Midbrain (tissue), 1 donor: ENCODE measurements around the gene TRMU.

ENCODE experiments used
- DNase-seq: peaks from one replicate; lab custom pipeline; 2025; lab: John Stamatoyannopoulos, UW

The TRMU gene, protein sequence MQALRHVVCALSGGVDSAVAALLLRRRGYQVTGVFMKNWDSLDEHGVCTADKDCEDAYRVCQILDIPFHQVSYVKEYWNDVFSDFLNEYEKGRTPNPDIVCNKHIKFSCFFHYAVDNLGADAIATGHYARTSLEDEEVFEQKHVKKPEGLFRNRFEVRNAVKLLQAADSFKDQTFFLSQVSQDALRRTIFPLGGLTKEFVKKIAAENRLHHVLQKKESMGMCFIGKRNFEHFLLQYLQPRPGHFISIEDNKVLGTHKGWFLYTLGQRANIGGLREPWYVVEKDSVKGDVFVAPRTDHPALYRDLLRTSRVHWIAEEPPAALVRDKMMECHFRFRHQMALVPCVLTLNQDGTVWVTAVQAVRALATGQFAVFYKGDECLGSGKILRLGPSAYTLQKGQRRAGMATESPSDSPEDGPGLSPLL

GRCh38 chr22:46335201-46336118 lies at the start of gene TRMU:
Gene TRMU, plus strand, starts transcription at chr22:46335714. Its CDS starts 51 bp downstream, at chr22:46335765.
- DNase-seq = peak; percentile 87

GRCh38 chr22:46286006-46286405 lies 49.5 kb upstream of the TRMU start:
- DNase-seq = no peak

DNA sequence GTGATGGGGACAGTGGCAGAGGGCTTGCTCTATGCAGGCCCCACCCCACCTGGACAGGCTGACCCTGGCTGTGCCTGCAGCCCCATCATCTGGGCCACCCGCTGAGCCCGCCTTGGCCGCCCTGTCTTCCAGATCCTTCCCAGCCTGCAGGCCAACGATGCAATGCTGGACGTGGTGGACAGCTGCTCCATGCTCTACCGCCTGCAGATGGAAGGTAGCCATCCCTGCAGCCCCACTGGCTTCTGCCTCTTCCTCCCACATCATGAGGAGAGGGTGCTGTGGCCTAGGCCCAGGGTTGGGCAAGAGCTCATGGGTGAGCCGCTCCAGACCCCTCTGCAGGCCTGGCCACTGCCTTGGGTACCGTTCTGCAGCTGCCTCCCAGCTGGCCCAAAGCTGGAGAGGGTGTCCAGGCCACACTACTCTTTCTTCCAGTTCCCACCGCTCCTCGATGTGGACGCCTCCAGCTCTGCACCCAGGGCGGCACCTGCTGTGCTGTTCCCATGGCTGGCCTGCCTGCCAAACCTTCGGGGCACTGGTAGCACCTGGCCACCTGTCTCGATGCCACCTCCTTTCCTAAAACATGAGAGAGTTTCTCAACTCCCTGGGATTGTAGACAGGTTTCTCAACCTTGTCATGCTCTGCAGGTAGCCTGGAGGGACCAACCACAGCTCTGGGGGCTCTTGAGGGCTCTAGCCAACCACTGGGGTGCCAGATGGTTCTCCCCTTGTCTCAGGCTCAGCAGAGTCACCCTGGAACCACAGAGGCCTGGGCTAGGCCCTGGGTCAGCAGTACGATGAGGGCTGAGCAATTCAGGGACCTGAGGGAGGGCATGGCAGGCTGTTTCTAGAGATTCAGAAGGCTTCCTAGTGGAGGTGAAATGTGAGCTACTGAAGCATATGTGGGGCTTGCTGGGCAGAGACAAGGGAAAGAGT lies 48.3 kb upstream of the TRMU start:
- DNase-seq = no peak

DNA sequence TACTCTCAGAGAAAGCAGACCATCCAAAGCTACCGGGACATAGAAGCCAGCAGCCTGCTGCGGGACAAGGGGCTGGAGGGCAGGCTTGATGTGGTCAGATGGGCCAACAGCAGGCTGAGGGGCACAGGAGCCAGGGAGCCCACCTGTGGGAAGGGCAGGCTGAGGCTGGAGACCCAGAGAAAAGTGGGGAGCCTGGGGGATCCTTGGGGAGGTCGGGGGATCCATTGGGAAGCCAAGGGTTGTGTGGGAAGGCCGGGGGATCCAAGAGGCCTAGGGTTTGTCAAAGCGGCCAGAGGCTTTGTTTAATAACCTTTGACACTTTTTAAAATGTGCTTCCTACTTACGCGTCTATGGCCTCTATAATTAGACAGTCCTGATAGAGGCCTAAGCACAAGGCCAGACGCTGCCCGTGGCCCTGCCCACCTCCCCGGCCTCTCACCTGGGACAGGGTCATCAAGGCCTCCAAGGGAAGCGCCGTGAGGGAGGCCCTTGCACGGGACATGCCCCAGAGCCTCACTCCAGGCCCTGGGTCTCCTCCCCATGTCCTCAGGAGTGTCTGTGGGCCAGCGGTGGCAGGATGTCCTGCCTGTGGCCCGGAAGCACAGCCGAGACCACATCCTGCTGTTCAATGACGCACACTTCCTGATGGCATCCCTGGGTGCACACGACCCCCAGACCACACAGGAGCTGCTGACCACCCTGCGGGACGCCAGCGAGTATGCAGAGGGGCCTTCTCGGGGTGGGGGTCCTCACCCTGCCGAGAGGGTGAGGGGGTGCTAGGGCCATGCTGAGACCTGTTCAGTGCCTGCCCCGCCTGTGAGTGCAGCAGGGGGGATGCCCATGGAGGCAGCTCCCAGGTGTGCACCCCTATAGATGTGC lies 47.4 kb upstream of the TRMU start:
- no peak for DNase-seq

DNA sequence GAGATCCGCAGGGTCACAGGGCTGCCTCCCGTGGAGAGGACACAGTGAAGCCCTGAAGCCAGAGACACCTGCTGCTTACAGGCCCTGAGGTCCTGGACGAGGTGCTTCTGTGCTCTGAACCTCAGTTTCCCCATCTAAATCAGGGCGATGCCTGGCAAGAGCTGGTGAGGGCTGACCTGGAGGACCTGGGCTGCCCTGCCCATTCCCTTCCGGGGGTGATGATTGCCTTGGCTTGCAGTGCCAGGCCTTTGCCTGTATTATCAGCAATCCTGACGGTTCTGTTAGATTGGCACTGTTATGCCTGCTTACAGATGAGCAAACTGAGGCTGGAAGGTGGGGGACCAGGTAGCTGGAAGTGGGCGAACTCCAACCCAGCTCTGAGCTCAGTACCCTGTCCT lies 46.7 kb upstream of the TRMU start:
- DNase-seq = no peak

DNA sequence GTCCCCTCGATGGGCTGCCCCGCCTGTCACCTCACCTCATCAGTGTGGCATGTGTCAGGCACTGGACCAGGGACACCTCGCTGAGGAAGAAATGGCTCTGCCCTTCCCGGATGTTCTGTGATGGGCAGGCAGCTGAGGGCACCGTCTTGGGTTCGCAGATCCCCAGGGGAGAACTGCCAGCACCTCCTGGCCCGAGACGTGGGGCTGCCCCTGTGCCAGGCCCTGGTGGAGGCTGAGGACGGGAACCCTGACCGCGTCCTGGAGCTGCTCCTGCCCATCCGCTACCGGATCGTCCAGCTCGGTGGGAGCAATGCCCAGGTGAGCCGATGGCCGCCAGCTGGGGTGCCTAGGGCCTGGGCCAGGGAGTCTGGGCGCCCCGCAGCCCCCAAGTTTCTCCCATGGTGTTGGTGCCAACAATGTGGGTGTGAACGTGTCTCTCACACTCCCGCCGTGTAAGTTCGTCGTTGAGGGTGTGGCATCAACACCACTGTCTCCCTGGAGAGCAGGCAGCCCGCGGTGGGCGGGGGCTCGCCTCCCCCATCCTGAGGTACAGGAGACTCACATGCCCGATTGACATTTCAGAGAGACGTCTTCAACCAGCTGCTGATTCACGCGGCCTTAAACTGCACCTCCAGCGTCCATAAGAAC lies 46.1 kb upstream of the TRMU start:
- no peak for DNase-seq

- no peak for DNase-seq
Observed at GRCh38 chr22:46290121-46290842, 45.2 kb upstream of the TRMU start.

GRCh38 chr22:46290843-46291785 lies 44.4 kb upstream of the TRMU start:
- DNase-seq = no peak

- no peak for DNase-seq
Observed at GRCh38 chr22:46292173-46292572, 43.3 kb upstream of the TRMU start.

GRCh38 chr22:46292732-46293131 lies 42.8 kb upstream of the TRMU start:
- no peak for DNase-seq

- peak; percentile 13 for DNase-seq
Observed at GRCh38 chr22:46293577-46294260, 41.8 kb upstream of the TRMU start.

- no peak for DNase-seq
Observed at GRCh38 chr22:46294784-46295183, 40.7 kb upstream of the TRMU start.

DNA sequence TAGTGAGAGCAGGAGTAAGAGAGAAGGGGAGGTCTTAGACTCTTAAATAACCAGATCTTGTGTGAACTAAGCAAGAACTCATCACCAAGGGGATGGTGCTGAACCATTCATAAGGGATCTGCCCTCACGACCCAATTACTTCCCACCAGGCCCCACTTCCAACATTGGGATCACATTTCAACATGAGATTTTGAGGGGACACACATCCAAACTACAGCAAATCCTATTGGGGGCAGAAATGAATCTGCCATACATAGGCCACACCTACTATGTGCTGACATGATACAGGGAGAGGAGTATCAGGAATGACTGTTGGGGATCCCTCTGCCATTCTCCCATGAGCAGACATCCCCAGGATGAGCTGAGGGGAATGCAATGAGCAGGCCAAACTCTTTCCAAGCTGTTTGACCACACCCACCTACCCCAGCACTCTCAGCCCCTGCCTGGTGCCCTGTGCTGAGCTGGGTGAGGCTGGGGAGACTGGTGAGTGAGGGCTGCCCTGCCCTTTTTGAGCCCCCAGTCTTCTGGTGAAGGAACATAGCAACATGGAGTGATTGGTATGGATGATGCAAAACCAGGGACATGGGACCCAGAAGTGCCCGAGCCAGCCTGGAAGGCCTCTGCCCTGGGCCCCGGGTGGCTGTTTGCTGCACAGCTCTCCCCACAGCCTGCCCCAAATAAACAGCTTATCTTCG lies 40.1 kb upstream of the TRMU start:
- DNase-seq = no peak

DNA sequence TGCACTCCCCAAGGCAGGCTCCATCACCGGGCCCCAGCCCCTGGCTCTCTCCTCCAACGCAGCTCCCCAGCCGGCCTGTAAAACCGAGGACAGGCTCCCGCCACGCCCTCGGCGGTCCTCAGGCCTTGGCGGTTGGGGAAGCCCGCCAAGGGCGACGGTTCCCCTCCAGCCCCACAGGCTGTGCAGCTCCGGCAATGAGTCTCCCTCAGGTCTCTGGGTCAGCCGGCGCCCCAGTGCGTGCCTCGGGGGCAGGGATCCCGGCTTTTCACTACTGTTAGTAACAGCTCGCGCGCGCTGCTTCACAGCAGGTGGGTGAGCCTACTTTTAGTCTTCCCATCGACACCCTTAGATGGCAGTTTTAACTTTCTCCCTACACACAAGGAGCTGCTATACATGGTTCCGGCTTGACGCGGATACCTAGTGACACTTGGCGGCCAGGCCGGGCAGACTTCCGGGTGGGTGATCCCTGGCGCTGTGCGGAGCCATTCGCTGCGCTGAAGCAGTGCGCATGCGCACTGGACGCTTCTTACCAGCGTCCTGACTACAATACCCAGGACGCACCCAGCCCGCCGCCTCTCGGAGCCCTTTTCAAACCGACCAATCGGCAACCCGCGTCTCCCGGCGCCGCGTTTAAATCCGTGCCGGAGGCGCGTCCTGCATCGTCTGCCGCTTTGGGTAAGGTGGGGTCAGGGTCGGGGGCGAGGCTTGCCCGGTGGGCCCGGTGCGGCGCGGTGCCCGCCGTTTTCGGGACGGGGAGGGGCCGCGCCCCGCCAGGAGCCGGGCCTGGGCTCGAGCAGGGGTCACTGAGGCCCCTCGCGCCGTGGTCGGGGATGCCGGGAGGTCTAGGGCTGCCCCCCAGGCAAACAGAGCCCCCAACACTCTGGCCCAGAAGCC lies 39.0 kb upstream of the TRMU start, which contains the start of gene GTSE1:
Gene GTSE1 (plus strand): TSS at position 614 of the 894 bp plus-strand sequence. CDS start 531 bp downstream, outside the sequence.
- DNase-seq = peak; percentile 97

DNA sequence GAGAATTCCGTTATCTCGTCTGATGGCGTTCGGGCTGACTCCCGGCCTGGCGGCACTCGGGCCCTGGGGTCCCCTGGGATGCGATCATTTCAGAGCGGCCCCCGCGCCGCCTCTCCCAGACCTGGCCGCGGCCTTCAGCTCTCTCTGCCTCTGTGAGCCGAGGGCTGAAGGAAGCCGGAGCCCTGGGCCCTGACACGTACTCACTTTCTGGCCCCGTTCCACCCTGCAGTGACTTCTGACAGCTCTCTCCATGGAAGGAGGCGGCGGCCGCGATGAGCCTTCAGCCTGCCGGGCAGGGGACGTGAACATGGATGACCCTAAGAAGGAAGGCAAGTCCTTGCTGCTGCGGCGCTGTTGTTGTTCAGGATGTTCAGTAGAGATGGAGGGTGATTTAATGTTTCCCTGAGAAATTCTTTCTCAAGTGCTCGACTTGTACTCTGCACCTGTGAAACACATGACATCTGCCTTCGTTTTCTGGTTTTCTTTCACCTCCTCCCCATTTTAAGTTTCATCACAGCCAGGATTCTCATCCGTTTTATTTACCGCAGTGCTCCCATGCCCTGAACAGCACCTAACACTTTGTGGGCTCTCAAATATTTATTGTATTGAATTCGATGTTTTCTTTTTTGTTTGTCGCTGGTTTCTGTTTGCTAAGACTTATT lies 38.2 kb upstream of the TRMU start:
- no peak for DNase-seq
